ENCODE measurements around the gene POLR2J2.
"Not testable (repeated sequence)": the region's sequence is repeated elsewhere in the genome, so short reads cannot be mapped to it uniquely, and the experiment has no call there.

GRCh38 chr7:102715718-102716117 is 44.3 kb upstream of the POLR2J2 start:
- TF ChIP-seq, protein P1, sequence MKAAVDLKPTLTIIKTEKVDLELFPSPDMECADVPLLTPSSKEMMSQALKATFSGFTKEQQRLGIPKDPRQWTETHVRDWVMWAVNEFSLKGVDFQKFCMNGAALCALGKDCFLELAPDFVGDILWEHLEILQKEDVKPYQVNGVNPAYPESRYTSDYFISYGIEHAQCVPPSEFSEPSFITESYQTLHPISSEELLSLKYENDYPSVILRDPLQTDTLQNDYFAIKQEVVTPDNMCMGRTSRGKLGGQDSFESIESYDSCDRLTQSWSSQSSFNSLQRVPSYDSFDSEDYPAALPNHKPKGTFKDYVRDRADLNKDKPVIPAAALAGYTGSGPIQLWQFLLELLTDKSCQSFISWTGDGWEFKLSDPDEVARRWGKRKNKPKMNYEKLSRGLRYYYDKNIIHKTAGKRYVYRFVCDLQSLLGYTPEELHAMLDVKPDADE (IDR thresholded peaks at IDR 0.05), result not testable (repeated sequence)
- TF ChIP-seq EZH2 (IDR thresholded peaks at IDR 0.05; ENCODE audit: low read depth, unreplicated experiment); CTCF (conservative IDR thresholded peaks at IDR 0.05; ENCODE audit: low read depth in 2 of 2); ZNF114 (CRISPR knock-in tag; IDR thresholded peaks at IDR 0.05); JUNB (IDR thresholded peaks at IDR 0.05; ENCODE audit: unreplicated experiment): not testable (repeated sequence)
- TF ChIP-seq, protein P2, sequence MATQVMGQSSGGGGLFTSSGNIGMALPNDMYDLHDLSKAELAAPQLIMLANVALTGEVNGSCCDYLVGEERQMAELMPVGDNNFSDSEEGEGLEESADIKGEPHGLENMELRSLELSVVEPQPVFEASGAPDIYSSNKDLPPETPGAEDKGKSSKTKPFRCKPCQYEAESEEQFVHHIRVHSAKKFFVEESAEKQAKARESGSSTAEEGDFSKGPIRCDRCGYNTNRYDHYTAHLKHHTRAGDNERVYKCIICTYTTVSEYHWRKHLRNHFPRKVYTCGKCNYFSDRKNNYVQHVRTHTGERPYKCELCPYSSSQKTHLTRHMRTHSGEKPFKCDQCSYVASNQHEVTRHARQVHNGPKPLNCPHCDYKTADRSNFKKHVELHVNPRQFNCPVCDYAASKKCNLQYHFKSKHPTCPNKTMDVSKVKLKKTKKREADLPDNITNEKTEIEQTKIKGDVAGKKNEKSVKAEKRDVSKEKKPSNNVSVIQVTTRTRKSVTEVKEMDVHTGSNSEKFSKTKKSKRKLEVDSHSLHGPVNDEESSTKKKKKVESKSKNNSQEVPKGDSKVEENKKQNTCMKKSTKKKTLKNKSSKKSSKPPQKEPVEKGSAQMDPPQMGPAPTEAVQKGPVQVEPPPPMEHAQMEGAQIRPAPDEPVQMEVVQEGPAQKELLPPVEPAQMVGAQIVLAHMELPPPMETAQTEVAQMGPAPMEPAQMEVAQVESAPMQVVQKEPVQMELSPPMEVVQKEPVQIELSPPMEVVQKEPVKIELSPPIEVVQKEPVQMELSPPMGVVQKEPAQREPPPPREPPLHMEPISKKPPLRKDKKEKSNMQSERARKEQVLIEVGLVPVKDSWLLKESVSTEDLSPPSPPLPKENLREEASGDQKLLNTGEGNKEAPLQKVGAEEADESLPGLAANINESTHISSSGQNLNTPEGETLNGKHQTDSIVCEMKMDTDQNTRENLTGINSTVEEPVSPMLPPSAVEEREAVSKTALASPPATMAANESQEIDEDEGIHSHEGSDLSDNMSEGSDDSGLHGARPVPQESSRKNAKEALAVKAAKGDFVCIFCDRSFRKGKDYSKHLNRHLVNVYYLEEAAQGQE (IDR thresholded peaks at IDR 0.05; ENCODE audit: unreplicated experiment), result not testable (repeated sequence)

Data from GM23338 (cell line).